ENCODE results near the gene RGL4. TPM values are rescaled to one million over a fixed set of nuclear protein-coding genes. Genes with fewer than 3 reads are reported as not detected.
"Not testable (repeated sequence)": the region's sequence is repeated elsewhere in the genome, so short reads cannot be mapped to it uniquely, and the experiment has no call there.

The RGL4 gene
- total RNA-seq, 2 donors from 2014 or later = not detected

GRCh38 chr22:23673050-23673620, 17.7 kb upstream of the RGL4 start:
- H3K9me3 ChIP-seq = no peaks in the 10 kb centered on the region
- no peaks in the 10 kb centered on the region for H3K36me3 ChIP-seq
- H3K27me3 ChIP-seq (replicated peaks; ENCODE audit: insufficient read depth) = no peaks in the 10 kb centered on the region
- no peaks in the 10 kb centered on the region for H3K4me1 ChIP-seq (ENCODE audit: control insufficient read depth in 1 of 2, low read depth in 2 of 2)
- no peak overlapping the region for H3K27ac ChIP-seq
- TF ChIP-seq, protein P1, sequence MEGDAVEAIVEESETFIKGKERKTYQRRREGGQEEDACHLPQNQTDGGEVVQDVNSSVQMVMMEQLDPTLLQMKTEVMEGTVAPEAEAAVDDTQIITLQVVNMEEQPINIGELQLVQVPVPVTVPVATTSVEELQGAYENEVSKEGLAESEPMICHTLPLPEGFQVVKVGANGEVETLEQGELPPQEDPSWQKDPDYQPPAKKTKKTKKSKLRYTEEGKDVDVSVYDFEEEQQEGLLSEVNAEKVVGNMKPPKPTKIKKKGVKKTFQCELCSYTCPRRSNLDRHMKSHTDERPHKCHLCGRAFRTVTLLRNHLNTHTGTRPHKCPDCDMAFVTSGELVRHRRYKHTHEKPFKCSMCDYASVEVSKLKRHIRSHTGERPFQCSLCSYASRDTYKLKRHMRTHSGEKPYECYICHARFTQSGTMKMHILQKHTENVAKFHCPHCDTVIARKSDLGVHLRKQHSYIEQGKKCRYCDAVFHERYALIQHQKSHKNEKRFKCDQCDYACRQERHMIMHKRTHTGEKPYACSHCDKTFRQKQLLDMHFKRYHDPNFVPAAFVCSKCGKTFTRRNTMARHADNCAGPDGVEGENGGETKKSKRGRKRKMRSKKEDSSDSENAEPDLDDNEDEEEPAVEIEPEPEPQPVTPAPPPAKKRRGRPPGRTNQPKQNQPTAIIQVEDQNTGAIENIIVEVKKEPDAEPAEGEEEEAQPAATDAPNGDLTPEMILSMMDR (IDR thresholded peaks at IDR 0.05) = no peak
- no peak for DNase-seq (ENCODE audit: low spot score)
- H3K4me3 ChIP-seq = no peak overlapping the region
- no peak for ATAC-seq (ENCODE audit: insufficient number of reproducible peaks, low FRiP score, low read depth)

GRCh38 chr22:23673826-23674690, 16.8 kb upstream of the RGL4 start:
- Histone ChIP-seq H3K9me3 (no peaks in the 10 kb centered on the region), H3K27ac (no peak overlapping the region), H3K4me3 (no peak overlapping the region), H3K27me3 (replicated peaks; ENCODE audit: insufficient read depth) (no peaks in the 10 kb centered on the region), H3K4me1 (ENCODE audit: control insufficient read depth in 1 of 2, low read depth in 2 of 2) (no peaks in the 10 kb centered on the region), H3K36me3 (no peaks in the 10 kb centered on the region)
- no peak for ATAC-seq (ENCODE audit: insufficient number of reproducible peaks, low FRiP score, low read depth)
- no peak for DNase-seq (ENCODE audit: low spot score)
- TF ChIP-seq, protein P1 (IDR thresholded peaks at IDR 0.05) = no peak

DNA sequence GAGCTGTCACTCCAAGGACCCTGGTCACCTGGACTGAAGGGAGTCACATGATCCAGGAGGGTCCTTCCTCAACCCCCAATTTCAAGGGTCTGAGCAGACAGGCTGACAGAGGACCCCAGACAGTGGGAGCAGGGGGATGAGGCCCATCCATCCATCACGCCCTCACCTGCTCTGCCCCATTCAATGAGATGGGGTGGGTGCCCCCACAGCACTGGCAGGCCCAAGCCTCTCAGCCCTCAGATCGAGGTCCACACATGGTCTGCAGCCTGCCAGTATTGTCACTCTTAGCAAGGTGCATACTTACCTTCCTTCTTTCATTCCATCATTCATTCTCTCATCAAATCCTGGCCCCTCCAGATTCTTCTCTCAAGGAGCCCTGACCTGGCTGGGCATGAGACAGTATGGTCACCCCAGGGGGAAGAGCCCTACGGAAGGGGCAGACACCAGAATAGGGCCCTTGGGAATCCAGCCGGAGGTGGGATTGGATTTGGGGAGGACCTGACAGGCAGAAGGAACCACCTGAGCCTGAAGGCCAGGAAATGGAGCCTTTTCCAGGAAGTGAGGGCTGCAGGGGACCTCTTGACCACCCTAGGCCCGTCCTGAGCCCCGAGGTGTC, 15.8 kb upstream of the RGL4 start:
- DNase-seq (ENCODE audit: low spot score); H3K9me3 ChIP-seq; H3K36me3 ChIP-seq; H3K27ac ChIP-seq; H3K27me3 ChIP-seq (replicated peaks; ENCODE audit: insufficient read depth); H3K4me1 ChIP-seq (ENCODE audit: control insufficient read depth in 1 of 2, low read depth in 2 of 2); H3K4me3 ChIP-seq; ATAC-seq (ENCODE audit: insufficient number of reproducible peaks, low FRiP score, low read depth): not testable (repeated sequence)

GRCh38 chr22:23675502-23676415, 15.1 kb upstream of the RGL4 start:
- DNase-seq (ENCODE audit: low spot score) = no peak
- Histone ChIP-seq H3K27ac (no peak overlapping the region), H3K4me3 (no peak overlapping the region), H3K9me3 (no peaks in the 10 kb centered on the region), H3K27me3 (replicated peaks; ENCODE audit: insufficient read depth) (no peaks in the 10 kb centered on the region), H3K36me3 (no peaks in the 10 kb centered on the region), H3K4me1 (ENCODE audit: control insufficient read depth in 1 of 2, low read depth in 2 of 2) (no peaks in the 10 kb centered on the region)
- ATAC-seq (ENCODE audit: insufficient number of reproducible peaks, low FRiP score, low read depth) = no peak
- TF ChIP-seq, protein P1 (IDR thresholded peaks at IDR 0.05) = no peak

DNA sequence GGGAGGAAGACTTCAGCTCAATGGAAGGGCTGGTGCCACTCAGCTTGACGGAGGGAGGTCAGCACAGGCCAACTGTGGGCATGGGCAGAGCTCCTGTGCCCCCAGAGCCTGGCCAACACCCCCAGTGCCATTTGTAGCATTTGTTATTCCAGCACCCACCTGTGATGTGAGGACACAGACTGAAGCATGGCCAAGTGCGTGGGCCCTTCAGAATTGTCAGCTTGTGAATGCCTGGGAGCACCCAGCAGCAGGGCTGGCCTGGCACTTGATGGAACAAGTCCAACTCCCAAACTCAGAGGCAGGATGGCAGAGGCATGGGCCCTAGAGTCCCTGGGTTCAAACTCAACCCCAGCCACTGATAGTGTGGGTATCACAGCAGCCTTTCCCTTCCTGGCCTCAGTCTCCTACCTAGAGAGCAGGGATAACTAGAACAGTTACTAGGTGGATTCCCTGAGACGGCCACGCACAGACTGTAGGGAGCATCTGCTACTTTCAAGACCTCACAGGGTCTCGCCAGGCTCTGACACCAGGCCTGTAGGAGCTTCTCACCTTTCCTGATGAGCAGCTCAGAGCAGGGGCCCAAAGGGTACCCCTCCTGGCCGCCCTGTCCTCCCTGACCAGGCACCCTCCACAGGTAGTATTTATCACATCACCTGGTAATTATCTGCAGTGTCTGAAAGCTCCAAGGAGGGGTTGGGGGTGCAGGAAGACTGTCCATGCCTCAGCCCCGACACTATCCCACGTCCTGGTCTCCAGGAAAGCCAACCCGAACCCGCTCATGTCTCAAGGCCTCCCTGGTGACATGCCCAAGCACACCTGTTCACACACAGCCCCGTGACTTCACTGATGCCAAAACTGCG, 13.7 kb upstream of the RGL4 start:
- DNase-seq (ENCODE audit: low spot score) = not testable (repeated sequence)

More for the DNA sequence above, 13.7 kb upstream of the RGL4 start:
- H3K4me3 ChIP-seq; H3K27ac ChIP-seq; H3K36me3 ChIP-seq; ATAC-seq (ENCODE audit: insufficient number of reproducible peaks, low FRiP score, low read depth); H3K27me3 ChIP-seq (replicated peaks; ENCODE audit: insufficient read depth); H3K4me1 ChIP-seq (ENCODE audit: control insufficient read depth in 1 of 2, low read depth in 2 of 2); H3K9me3 ChIP-seq: not testable (repeated sequence)
